Nephron progenitor cell (in vitro differentiated cells): ENCODE results near the gene PLCB2.
A peak's percentile ranks its signal among the peaks of the same experiment; 100 is the strongest.

Source experiments
- DNase-seq: peaks from one replicate; pipeline ENCODE4 v3.0.0; 2021
- H3K27ac Mint-ChIP-seq: 2 replicates; pipeline ENCODE4 v1.8.0; 2021; ENCODE audit warnings: mild to moderate bottlenecking, moderate library complexity, mixed read lengths
- H3K27me3 Mint-ChIP-seq: 2 replicates; pipeline ENCODE4 v1.8.0; 2021; ENCODE audit warnings: mild to moderate bottlenecking, low read depth, mixed read lengths; ENCODE audit not compliant: poor library complexity
- H3K36me3 Mint-ChIP-seq: 2 replicates; pipeline ENCODE4 v1.8.0; 2021; ENCODE audit warnings: low read depth, mixed read lengths
- H3K4me1 Mint-ChIP-seq: 2 replicates; pipeline ENCODE4 v1.8.0; 2021; ENCODE audit warnings: mixed read lengths
- H3K4me3 Mint-ChIP-seq: 2 replicates; pipeline ENCODE4 v1.8.0; 2021; ENCODE audit warnings: mild to moderate bottlenecking, moderate library complexity, mixed read lengths
- H3K9me3 Mint-ChIP-seq: 2 replicates; pipeline ENCODE4 v1.8.0; 2021; ENCODE audit warnings: mild to moderate bottlenecking, moderate library complexity, mixed read lengths
- CTCF ChIP-seq: fragments of 200-600 bp; sonication (generic); IDR thresholded peaks from 2 replicates; pipeline ENCODE4 v1.5.0; 2021; ENCODE audit warnings: antibody characterized with exemption

PLCB2 gene

GRCh38 chr15:40306371-40306770, 1.4 kb downstream of the PLCB2 start:
- H3K27me3 Mint-ChIP-seq = peaks cover 49% of the 10 kb centered on the region
- H3K36me3 Mint-ChIP-seq = no peaks in the 10 kb centered on the region
- H3K4me1 Mint-ChIP-seq = peaks cover 45% of the 10 kb centered on the region
- no peak overlapping the region for H3K27ac Mint-ChIP-seq
- no peak for DNase-seq
- H3K4me3 Mint-ChIP-seq = no peak overlapping the region
- TF ChIP-seq CTCF = no peak
- no peaks in the 10 kb centered on the region for H3K9me3 Mint-ChIP-seq

- H3K4me1 Mint-ChIP-seq = peaks cover 47% of the 10 kb centered on the region
- H3K36me3 Mint-ChIP-seq = no peaks in the 10 kb centered on the region
- TF ChIP-seq CTCF = no peak
- peaks cover 41% of the 10 kb centered on the region for H3K27me3 Mint-ChIP-seq
- peaks cover 5% of the 10 kb centered on the region for H3K9me3 Mint-ChIP-seq
- H3K4me3 Mint-ChIP-seq = no peak overlapping the region
- H3K27ac Mint-ChIP-seq = no peak overlapping the region
- no peak for DNase-seq
These were observed 2.5 kb downstream of the PLCB2 start for GRCh38 chr15:40305281-40305680.

GRCh38 chr15:40303576-40303975, 4.2 kb downstream of the PLCB2 start:
- H3K27me3 Mint-ChIP-seq = peaks cover 34% of the 10 kb centered on the region
- no peak for TF ChIP-seq CTCF
- peaks cover 8% of the 10 kb centered on the region for H3K36me3 Mint-ChIP-seq
- peaks cover 32% of the 10 kb centered on the region for H3K4me1 Mint-ChIP-seq
- no peak overlapping the region for H3K4me3 Mint-ChIP-seq
- peaks cover 19% of the 10 kb centered on the region for H3K9me3 Mint-ChIP-seq
- DNase-seq = no peak
- H3K27ac Mint-ChIP-seq = peak overlapping the region; percentile 39

GRCh38 chr15:40302981-40303380, 4.8 kb downstream of the PLCB2 start:
- H3K9me3 Mint-ChIP-seq = peaks cover 19% of the 10 kb centered on the region

GRCh38 chr15:40302288-40302886, 5.3 kb downstream of the PLCB2 start:
- H3K27ac Mint-ChIP-seq = no peak overlapping the region
- TF ChIP-seq CTCF = no peak
- peaks cover 19% of the 10 kb centered on the region for H3K9me3 Mint-ChIP-seq
- H3K27me3 Mint-ChIP-seq = peaks cover 34% of the 10 kb centered on the region
- no peak for DNase-seq
- peaks cover 8% of the 10 kb centered on the region for H3K36me3 Mint-ChIP-seq
- peaks cover 26% of the 10 kb centered on the region for H3K4me1 Mint-ChIP-seq
- no peak overlapping the region for H3K4me3 Mint-ChIP-seq

More at GRCh38 chr15:40302981-40303380, 4.8 kb downstream of the PLCB2 start:
- Mint-ChIP-seq H3K36me3 (peaks cover 8% of the 10 kb centered on the region), H3K4me1 (peaks cover 26% of the 10 kb centered on the region), H3K27ac (no peak overlapping the region), H3K27me3 (peaks cover 34% of the 10 kb centered on the region), H3K4me3 (no peak overlapping the region)
- DNase-seq = no peak
- TF ChIP-seq CTCF = no peak

GRCh38 chr15:40301467-40302179, 6.1 kb downstream of the PLCB2 start:
- H3K4me1 Mint-ChIP-seq = peaks cover 23% of the 10 kb centered on the region
- H3K27me3 Mint-ChIP-seq = peaks cover 32% of the 10 kb centered on the region
- H3K27ac Mint-ChIP-seq = no peak overlapping the region
- no peak for TF ChIP-seq CTCF
- H3K9me3 Mint-ChIP-seq = peaks cover 19% of the 10 kb centered on the region
- H3K36me3 Mint-ChIP-seq = peaks cover 8% of the 10 kb centered on the region
- no peak for DNase-seq
- H3K4me3 Mint-ChIP-seq = peak overlapping the region; percentile 56
